22Rv1 (cell line): ENCODE data around the gene FBN1.

Experiments
- H3K27ac ChIP-seq: fragments of 450-650 bp; 2 replicates; pipeline ENCODE4 v1.5.1; 2017
- CTCF ChIP-seq: fragments of 450-650 bp; IDR thresholded peaks from 2 replicates; pipeline ENCODE4 v1.5.1; 2017; ENCODE audit warnings: mild to moderate bottlenecking
- ZFX ChIP-seq: fragments of 450-650 bp; IDR thresholded peaks from 2 replicates; pipeline ENCODE4 v1.6.1; 2017; ENCODE audit warnings: antibody characterized with exemption, borderline replicate concordance

The FBN1 gene

GRCh38 chr15:48546296-48546695, 99.2 kb downstream of the FBN1 start:
- TF ChIP-seq CTCF: no peak
- TF ChIP-seq ZFX: no peak

GRCh38 chr15:48544778-48545177, 100.7 kb downstream of the FBN1 start:
- TF ChIP-seq ZFX: no peak
- no peak for TF ChIP-seq CTCF
- no peak overlapping the region for H3K27ac ChIP-seq

More at GRCh38 chr15:48546296-48546695, 99.2 kb downstream of the FBN1 start:
- no peak overlapping the region for H3K27ac ChIP-seq

- H3K27ac ChIP-seq: no peak overlapping the region
Measured at GRCh38 chr15:48541341-48542278, 103.9 kb downstream of the FBN1 start.

GRCh38 chr15:48540756-48541155, 104.8 kb downstream of the FBN1 start:
- TF ChIP-seq CTCF: no peak
- TF ChIP-seq ZFX: no peak
- no peak overlapping the region for H3K27ac ChIP-seq

More at GRCh38 chr15:48541341-48542278, 103.9 kb downstream of the FBN1 start:
- TF ChIP-seq CTCF (no peak), ZFX (no peak)

GRCh38 chr15:48538941-48539340, 106.6 kb downstream of the FBN1 start:
- no peak overlapping the region for H3K27ac ChIP-seq
- TF ChIP-seq ZFX: no peak
- no peak for TF ChIP-seq CTCF

GRCh38 chr15:48537271-48538113, 108.0 kb downstream of the FBN1 start:
- no peak overlapping the region for H3K27ac ChIP-seq
- TF ChIP-seq ZFX (no peak), CTCF (no peak)

GRCh38 chr15:48536681-48537091, 108.8 kb downstream of the FBN1 start:
- no peak overlapping the region for H3K27ac ChIP-seq

More at GRCh38 chr15:48536681-48537091, 108.8 kb downstream of the FBN1 start:
- TF ChIP-seq ZFX (no peak), CTCF (no peak)
